Thoracic aorta (tissue), 2 donors: ENCODE data around the gene CCDC136. TPM values are rescaled to one million over a fixed set of nuclear protein-coding genes. Genes with fewer than 3 reads are reported as not detected.

ENCODE experiments used
- ATAC-seq: fragments of 150-250 bp; one replicate; pipeline ENCODE4 v1.8.0; 2017; ENCODE audit warnings: low read depth; ENCODE audit not compliant: insufficient number of reproducible peaks, low FRiP score
- DNase-seq: peaks from one replicate; pipeline ENCODE4 v3.0.0-alpha.2; 2020; ENCODE audit warnings: low spot score
- H3K27ac ChIP-seq, 2 donors: fragments of 200-600 bp; sonication (generic); 1 replicate in 1 of 2; 2 replicates in 1 of 2; pipeline ENCODE4 v1.5.1; 2016; ENCODE audit warnings: mild to moderate bottlenecking in 2 of 2, moderate library complexity in 2 of 2
- H3K27me3 ChIP-seq: fragments of 200-600 bp; sonication (generic); replicated peaks from 2 replicates; pipeline ENCODE4 v1.6.0; 2016; ENCODE audit warnings: mild to moderate bottlenecking; ENCODE audit not compliant: insufficient read depth
- H3K36me3 ChIP-seq: fragments of 200-600 bp; sonication (generic); one replicate; pipeline ENCODE4 v1.5.1; 2016
- H3K4me1 ChIP-seq, 2 donors: fragments of 200-600 bp; sonication (generic); 1 replicate in 1 of 2; 2 replicates in 1 of 2; pipeline versions ENCODE4 v1.5.1 to v1.6.0; 2016; ENCODE audit warnings: low read depth in 2 of 2, mild to moderate bottlenecking in 1 of 2; ENCODE audit not compliant: control insufficient read depth in 1 of 2
- H3K4me3 ChIP-seq: fragments of 200-600 bp; sonication (generic); 2 replicates; pipeline ENCODE4 v1.5.1; 2016; ENCODE audit warnings: mild to moderate bottlenecking
- H3K9me3 ChIP-seq: fragments of 200-600 bp; sonication (generic); 2 replicates; pipeline ENCODE4 v1.5.1; 2016
- total RNA-seq, 2 donors: library from RNA; depleted of rRNA; stranded (reverse); fragments of >200 nt; gene quantifications; one replicate each; pipeline versions ENCODE4 v1.1.0 to v1.2.3, GENCODE V29; 2016
- TF ChIP-seq, protein P1 (sequence below): fragments of 200-600 bp; sonication (generic); IDR thresholded peaks from one replicate; pipeline ENCODE4 v1.5.1; 2019; ENCODE audit warnings: antibody characterized with exemption

The CCDC136 gene
- total RNA-seq, 2 donors from 2014 or later, result 29.3 to 34.7 TPM

DNA sequence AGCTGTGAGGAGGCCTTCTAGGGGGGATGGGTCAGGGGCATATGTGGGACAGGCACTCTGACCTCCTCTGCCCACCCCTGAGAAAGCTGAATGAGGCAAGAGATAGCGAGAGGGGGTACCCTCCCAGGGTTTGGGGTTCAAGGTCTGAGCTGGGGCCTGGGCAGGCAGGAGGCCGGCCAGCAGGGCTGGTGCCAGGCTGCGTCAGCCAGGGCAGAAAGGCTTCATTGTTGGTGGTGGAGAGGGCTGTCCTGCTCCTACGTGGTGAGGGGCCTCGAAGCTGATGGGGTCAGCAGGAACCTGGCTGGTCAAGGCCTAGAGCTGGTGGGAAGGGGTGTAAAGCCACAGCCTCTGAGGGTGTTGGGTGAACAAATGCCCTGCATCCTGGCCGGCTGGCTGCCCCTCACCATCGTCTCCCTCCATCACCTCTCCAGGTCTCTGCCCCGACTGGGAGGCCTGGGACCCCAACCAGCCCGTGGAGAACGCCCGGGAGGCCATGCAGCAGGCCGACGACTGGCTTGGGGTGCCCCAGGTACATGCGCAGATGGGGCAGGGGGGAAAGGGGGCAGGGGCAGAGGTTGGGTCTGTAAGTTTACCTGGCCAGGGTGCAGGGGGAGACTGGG, 45.1 kb downstream of the CCDC136 start:
- no peak overlapping the region for H3K4me3 ChIP-seq
- H3K4me1 ChIP-seq, result peaks cover 16 to 39% of the 10 kb centered on the region in 2 donors
- H3K36me3 ChIP-seq, result peaks cover 43% of the 10 kb centered on the region
- no peak for ATAC-seq
- no peak for DNase-seq
- no peaks in the 10 kb centered on the region for H3K27me3 ChIP-seq
- no peaks in the 10 kb centered on the region for H3K9me3 ChIP-seq
- peak overlapping the region; percentile 78 to 83 for H3K27ac ChIP-seq
- TF ChIP-seq, protein P1, sequence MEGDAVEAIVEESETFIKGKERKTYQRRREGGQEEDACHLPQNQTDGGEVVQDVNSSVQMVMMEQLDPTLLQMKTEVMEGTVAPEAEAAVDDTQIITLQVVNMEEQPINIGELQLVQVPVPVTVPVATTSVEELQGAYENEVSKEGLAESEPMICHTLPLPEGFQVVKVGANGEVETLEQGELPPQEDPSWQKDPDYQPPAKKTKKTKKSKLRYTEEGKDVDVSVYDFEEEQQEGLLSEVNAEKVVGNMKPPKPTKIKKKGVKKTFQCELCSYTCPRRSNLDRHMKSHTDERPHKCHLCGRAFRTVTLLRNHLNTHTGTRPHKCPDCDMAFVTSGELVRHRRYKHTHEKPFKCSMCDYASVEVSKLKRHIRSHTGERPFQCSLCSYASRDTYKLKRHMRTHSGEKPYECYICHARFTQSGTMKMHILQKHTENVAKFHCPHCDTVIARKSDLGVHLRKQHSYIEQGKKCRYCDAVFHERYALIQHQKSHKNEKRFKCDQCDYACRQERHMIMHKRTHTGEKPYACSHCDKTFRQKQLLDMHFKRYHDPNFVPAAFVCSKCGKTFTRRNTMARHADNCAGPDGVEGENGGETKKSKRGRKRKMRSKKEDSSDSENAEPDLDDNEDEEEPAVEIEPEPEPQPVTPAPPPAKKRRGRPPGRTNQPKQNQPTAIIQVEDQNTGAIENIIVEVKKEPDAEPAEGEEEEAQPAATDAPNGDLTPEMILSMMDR, result no peak

DNA sequence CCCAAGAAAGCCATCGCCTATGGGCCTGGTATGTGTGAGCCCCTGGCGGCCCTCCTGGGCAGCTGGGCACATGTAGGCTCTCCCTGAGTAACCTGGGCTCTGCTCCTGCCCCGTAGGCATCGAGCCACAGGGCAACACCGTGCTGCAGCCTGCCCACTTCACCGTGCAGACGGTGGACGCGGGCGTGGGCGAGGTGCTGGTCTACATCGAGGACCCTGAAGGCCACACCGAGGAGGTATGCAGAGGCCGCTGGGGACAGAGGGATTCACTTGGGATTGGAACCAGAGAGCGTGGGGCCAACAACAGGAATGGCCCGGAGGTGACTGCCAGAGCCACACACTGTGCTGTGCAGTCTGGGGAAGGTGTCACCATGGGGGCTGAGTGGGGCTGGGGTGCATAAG, 45.8 kb downstream of the CCDC136 start:
- Histone ChIP-seq H3K4me1 (peaks cover 16 to 34% of the 10 kb centered on the region in 2 donors), H3K27ac (no peak overlapping the region), H3K36me3 (peaks cover 47% of the 10 kb centered on the region), H3K27me3 (no peaks in the 10 kb centered on the region), H3K9me3 (no peaks in the 10 kb centered on the region), H3K4me3 (no peak overlapping the region)
- TF ChIP-seq, protein P1, result no peak
- no peak for ATAC-seq
- DNase-seq, result no peak

DNA sequence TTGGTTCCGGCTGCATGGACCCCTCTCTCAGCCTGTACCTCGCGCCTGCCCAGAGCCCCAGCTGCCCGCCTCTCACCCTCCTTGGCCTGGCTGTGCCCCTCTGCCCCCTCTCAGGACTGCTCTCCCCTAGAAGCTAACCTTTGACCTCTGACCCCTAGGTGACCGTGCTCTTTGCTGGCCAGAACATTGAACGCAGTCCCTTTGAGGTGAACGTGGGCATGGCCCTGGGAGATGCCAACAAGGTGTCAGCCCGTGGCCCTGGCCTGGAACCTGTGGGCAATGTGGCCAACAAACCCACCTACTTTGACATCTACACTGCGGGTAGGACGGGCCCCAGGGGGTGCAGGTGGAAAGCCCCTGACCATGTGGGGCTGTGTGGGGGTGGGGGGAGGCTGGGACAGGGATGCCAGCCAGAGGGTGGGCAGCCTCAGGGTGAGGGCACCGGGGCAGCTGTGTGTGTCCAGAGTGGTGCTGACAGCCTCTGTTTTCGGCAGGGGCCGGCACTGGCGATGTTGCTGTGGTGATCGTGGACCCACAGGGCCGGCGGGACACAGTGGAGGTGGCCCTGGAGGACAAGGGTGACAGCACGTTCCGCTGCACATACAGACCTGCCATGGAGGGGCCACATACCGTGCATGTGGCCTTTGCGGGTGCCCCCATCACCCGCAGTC, 46.5 kb downstream of the CCDC136 start:
- DNase-seq, result no peak
- H3K36me3 ChIP-seq, result peaks cover 53% of the 10 kb centered on the region
- H3K27me3 ChIP-seq, result no peaks in the 10 kb centered on the region
- TF ChIP-seq, protein P1, result no peak
- peak overlapping the region in 1 of 2 donors; percentile 25 for H3K27ac ChIP-seq
- H3K4me1 ChIP-seq, result peaks cover 8 to 27% of the 10 kb centered on the region in 2 donors
- no peak for ATAC-seq
- no peak overlapping the region for H3K4me3 ChIP-seq
- H3K9me3 ChIP-seq, result no peaks in the 10 kb centered on the region

DNA sequence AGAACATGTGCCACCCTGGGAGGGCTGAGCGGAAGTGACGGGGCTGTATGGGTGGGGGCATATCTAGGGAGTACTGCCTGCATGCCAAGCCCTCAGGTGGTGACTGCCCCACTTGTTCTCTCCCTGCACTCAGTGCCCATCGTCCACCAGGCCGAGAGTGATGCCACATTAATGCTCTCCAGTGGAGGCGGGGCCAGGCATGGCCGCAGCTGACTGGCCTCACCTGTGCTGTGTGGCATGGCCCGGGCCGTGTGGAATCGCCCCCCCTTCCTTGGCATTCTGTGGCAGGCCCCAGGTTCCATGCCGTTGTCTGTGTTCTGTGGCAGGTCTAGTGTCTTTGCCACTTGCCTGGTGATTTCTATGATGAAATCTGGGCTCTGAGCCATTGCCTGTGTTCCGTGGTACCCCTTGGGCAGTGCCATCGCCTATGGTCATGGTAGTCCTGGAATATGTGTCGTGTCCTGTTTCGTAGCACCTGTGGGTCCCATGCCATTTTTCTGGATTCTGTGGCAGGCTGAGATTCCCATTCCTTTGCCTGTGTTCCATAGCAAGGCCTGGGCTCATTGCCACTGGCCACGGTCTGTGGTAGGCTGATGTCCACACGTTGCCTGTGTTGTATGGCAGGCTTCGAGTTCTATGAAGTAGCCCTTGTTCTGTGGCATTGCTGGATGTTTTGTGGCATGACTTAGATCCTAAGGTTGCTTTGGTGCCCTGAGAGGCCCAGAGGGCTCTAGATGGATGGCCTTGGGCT, 47.4 kb downstream of the CCDC136 start:
- Histone ChIP-seq H3K27me3 (no peaks in the 10 kb centered on the region), H3K4me3 (no peak overlapping the region), H3K27ac (peak overlapping the region in 1 of 2 donors; percentile 25), H3K4me1 (peaks cover 8 to 18% of the 10 kb centered on the region in 2 donors), H3K36me3 (peaks cover 62% of the 10 kb centered on the region), H3K9me3 (no peaks in the 10 kb centered on the region)
- TF ChIP-seq, protein P1, result no peak
- ATAC-seq (no peak), DNase-seq (no peak)

DNA sequence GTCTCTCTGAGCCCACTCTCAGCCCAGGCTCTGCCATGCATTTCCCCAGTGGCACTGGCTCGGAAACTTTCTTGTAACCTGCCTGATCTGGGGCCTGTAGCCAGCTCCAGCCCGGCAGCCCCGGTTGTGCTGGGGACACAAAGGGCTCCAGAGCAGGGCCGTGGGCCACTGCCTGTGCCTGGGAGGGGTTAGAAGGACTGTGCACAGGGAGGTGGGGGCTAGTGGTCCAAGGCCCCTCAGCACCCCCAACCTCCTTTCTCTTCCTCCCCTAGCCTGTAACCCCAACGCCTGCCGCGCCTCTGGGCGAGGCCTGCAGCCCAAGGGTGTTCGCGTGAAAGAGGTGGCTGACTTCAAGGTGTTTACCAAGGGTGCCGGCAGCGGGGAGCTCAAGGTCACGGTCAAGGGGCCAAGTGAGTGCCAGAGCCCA, 48.0 kb downstream of the CCDC136 start:
- no peak overlapping the region for H3K27ac ChIP-seq
- no peak overlapping the region for H3K4me3 ChIP-seq
- H3K36me3 ChIP-seq, result peaks cover 67% of the 10 kb centered on the region
- TF ChIP-seq, protein P1, result no peak
- ATAC-seq, result no peak
- no peaks in the 10 kb centered on the region for H3K9me3 ChIP-seq
- no peaks in the 10 kb centered on the region for H3K27me3 ChIP-seq
- DNase-seq, result no peak
- peaks cover 8 to 18% of the 10 kb centered on the region in 2 donors for H3K4me1 ChIP-seq
